Activated CD8-positive, alpha-beta T cell treated with anti-CD3 and anti-CD28 coated beads for 36 hours (primary cell): ENCODE results near the gene FRMD4A. TPM values are rescaled to one million over a fixed set of nuclear protein-coding genes. Genes with fewer than 3 reads are reported as not detected.

Source experiments
- ATAC-seq: fragments of 200-7000 bp; cut with Tn5 transposase; one replicate; pipeline ENCODE4 v1.10.0; 2021; ENCODE audit warnings: mild to moderate bottlenecking, moderate library complexity
- CTCF ChIA-PET: fragments of 350-600 bp; sonication (Branson Sonifier 250); formaldehyde crosslinking; loops from one replicate; lab custom pipeline; 2021; ENCODE audit warnings: antibody characterized with exemption; lab: Charles Lee
- POLR2A ChIA-PET: fragments of 350-600 bp; sonication (Branson Sonifier 250); formaldehyde crosslinking; loops from one replicate; lab custom pipeline; 2021; ENCODE audit warnings: antibody characterized with exemption; lab: Charles Lee
- DNase-seq: peaks from one replicate; pipeline ENCODE4 v3.0.0-alpha.2; 2020
- H3K27ac Mint-ChIP-seq: one replicate; pipeline ENCODE4 v1.8.0; 2021; ENCODE audit warnings: mild to moderate bottlenecking, mixed read lengths
- H3K27me3 Mint-ChIP-seq: one replicate; pipeline ENCODE4 v1.8.0; 2021; ENCODE audit warnings: mixed read lengths
- H3K36me3 Mint-ChIP-seq: one replicate; pipeline ENCODE4 v1.8.0; 2021; ENCODE audit warnings: low read depth, mixed read lengths
- H3K4me1 Mint-ChIP-seq: one replicate; pipeline ENCODE4 v1.8.0; 2021; ENCODE audit warnings: low read depth, mixed read lengths
- H3K4me3 Mint-ChIP-seq: one replicate; pipeline ENCODE4 v1.8.0; 2021; ENCODE audit warnings: mild to moderate bottlenecking, moderate library complexity, mixed read lengths
- H3K9me3 Mint-ChIP-seq: one replicate; pipeline ENCODE4 v1.8.0; 2021; ENCODE audit warnings: mixed read lengths
- CTCF ChIP-seq: fragments of 200-600 bp; IDR thresholded peaks from one replicate; pipeline ENCODE4 v1.8.0; 2022; ENCODE audit warnings: antibody characterized with exemption, mild to moderate bottlenecking
- intact Hi-C: fragments of 100-400 bp; cut with micrococcal nuclease; formaldehyde crosslinking; loops from one replicate; pipeline ENCODE4 v1.10.0; 2022
- total RNA-seq, 2 experiments: library from RNA; stranded (reverse); gene quantifications; one replicate each; pipeline ENCODE4 v1.2.3, GENCODE V29; 2021

FRMD4A gene
- total RNA-seq, 2 experiments from 2014 or later: 2.1 to 2.8 TPM

- no peaks in the 10 kb centered on the region for H3K27me3 Mint-ChIP-seq
- ATAC-seq (no peak), DNase-seq (no peak)
- peaks cover 18% of the 10 kb centered on the region for H3K4me1 Mint-ChIP-seq
- intact Hi-C loops: no loop called here
- no peak for TF ChIP-seq CTCF
- ChIA-PET CTCF (no interaction called here), POLR2A (no interaction called here)
- no peaks in the 10 kb centered on the region for H3K36me3 Mint-ChIP-seq
- no peak overlapping the region for H3K27ac Mint-ChIP-seq
- H3K9me3 Mint-ChIP-seq: no peaks in the 10 kb centered on the region
- no peak overlapping the region for H3K4me3 Mint-ChIP-seq
Observed at GRCh38 chr10:13657101-13657680, 673.5 kb downstream of the FRMD4A start.

DNA sequence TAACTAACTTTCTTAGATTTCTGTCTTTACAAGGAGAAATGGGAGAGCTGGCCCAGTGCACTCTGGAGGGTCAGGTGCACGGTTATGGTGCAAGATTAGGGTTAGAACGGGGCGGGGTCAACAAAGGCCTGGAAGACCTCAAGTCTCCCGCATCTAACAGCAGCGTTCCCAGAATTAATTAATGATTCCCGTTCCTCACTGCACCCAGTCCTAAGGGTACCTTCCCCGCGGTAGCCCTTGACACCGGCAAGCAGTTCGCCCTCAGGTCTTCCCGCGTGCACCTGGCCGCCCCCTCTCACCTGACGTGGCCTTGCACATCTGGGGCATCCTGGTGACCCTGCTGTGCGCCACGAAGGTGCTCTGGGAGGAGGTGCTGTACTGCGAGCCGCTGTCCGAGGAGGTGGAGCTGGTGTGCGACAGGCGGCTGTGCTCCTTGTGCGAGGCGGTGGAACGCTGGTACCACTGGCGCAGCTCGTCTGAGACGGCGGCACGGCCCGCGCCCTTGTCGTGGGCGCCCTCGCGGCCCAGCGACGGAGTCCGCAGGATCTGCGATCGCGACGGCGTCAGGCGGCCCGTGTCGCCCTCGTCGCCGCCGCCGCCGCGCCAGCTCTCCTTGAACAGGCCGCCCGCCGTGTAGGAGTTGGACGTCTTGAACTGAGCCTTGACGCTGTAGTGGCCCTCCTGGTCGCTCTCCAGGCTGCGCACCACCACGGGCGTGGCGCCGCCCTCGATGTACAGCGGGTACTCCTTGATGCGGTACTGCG lies 674.2 kb downstream of the FRMD4A start:
- CTCF ChIA-PET: interaction anchor here (0.6 kb wide), 2 partner anchors 93 to 262 kb away, joined by 3 read pairs; no protein-coding TSS in a partner anchor
- H3K4me1 Mint-ChIP-seq: peaks cover 18% of the 10 kb centered on the region
- no peak for TF ChIP-seq CTCF
- no peak for DNase-seq
- no peak overlapping the region for H3K27ac Mint-ChIP-seq
- no peaks in the 10 kb centered on the region for H3K36me3 Mint-ChIP-seq
- intact Hi-C loops: no loop called here
- H3K9me3 Mint-ChIP-seq: no peaks in the 10 kb centered on the region
- no peak overlapping the region for H3K4me3 Mint-ChIP-seq
- POLR2A ChIA-PET: no interaction called here
- H3K27me3 Mint-ChIP-seq: no peaks in the 10 kb centered on the region
- no peak for ATAC-seq

DNA sequence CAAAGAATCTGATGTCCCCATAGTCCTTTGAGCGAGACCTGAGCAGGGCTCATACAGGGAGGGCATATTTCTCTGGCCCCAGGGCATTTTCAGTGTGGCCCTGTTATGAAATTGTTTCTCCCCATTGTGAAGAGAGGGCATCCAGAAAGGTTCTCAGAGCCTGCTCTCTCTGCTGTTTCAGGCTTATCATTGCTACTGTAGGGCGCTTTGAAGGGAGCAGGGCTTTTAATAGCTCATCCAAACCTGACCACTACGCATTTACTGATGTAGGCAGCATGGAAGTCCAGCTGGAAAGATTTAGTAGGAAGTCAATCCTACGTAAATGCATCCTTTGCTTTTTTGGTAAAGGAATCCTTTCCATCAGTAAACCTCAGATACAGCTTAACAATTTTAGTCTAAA lies 675.9 kb downstream of the FRMD4A start:
- no peaks in the 10 kb centered on the region for H3K9me3 Mint-ChIP-seq
- H3K36me3 Mint-ChIP-seq: no peaks in the 10 kb centered on the region
- POLR2A ChIA-PET: no interaction called here
- peaks cover 12% of the 10 kb centered on the region for H3K4me1 Mint-ChIP-seq
- no peaks in the 10 kb centered on the region for H3K27me3 Mint-ChIP-seq
- no peak overlapping the region for H3K27ac Mint-ChIP-seq
- intact Hi-C loops: no loop called here
- DNase-seq (no peak), ATAC-seq (no peak)
- H3K4me3 Mint-ChIP-seq: no peak overlapping the region
- CTCF ChIA-PET: interaction anchor here (1.6 kb wide), 1 partner anchor 11 kb away, joined by 4 read pairs; no protein-coding TSS in a partner anchor
- no peak for TF ChIP-seq CTCF

DNA sequence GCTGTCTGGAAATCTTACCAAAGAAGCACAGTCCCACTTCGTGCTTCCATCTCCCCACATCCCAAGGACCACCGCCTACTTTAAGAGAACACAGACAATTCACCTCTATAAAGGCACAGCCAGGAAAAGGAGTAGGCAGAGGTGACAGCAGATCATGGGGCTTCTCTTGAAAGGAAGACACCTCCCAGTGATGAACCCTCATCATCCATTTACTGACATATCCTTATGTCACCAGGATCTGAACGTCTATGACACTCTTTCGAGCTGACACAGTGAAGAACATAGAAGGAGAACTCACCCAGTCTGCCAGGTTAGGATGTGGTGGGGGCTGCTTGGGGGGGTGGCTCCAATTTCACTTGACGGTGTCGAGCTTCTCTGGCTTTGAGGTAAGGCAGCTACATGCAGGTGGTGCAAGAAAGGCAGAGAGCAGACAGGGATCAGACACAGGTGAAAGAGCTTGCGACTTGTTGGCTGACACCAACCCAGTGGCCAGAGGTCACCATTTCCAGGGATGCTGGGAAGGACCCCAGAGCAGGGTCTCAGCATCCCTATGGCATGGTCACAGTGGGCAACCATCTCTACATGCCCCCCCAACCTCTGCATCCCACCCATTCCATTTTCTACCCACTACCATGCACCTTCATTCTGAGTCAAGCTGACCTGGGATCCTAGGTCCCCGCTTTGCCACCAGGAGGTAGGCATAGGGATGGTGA lies 676.5 kb downstream of the FRMD4A start:
- no peak overlapping the region for H3K4me3 Mint-ChIP-seq
- ATAC-seq (no peak), DNase-seq (no peak)
- TF ChIP-seq CTCF: no peak
- ChIA-PET POLR2A (interaction anchor here (1.4 kb wide), 1 partner anchor 28 kb away, joined by 3 read pairs; no protein-coding TSS in a partner anchor), CTCF (interaction anchor here (1.6 kb wide), 1 partner anchor 11 kb away, joined by 4 read pairs; no protein-coding TSS in a partner anchor)
- H3K27me3 Mint-ChIP-seq: no peaks in the 10 kb centered on the region
- H3K27ac Mint-ChIP-seq: no peak overlapping the region
- peaks cover 8% of the 10 kb centered on the region for H3K4me1 Mint-ChIP-seq
- intact Hi-C loops: no loop called here
- H3K36me3 Mint-ChIP-seq: no peaks in the 10 kb centered on the region
- H3K9me3 Mint-ChIP-seq: no peaks in the 10 kb centered on the region
